Measurements from ENCODE around the gene PPP3CA.

PPP3CA gene

GRCh38 chr4:101284546-101284945, 62.8 kb downstream of the PPP3CA start:
- Histone ChIP-seq H3K9ac (no peak overlapping the region), H3K79me2 (no peaks in the 10 kb centered on the region), H3K27ac (no peak overlapping the region), H3K4me1 (peaks cover 8% of the 10 kb centered on the region), H2AFZ (no peak overlapping the region), H3K4me2 (ENCODE audit: low read length) (no peak overlapping the region), H3K27me3 (ENCODE audit: control insufficient read depth, insufficient read depth, low read length) (no peaks in the 10 kb centered on the region), H3K36me3 (ENCODE audit: control insufficient read depth, insufficient read depth, low read length) (no peaks in the 10 kb centered on the region), H3K9me3 (ENCODE audit: control insufficient read depth, low read length) (no peaks in the 10 kb centered on the region), H3K4me3 (ENCODE audit: low read depth, low read length) (no peak overlapping the region)
- TF ChIP-seq CTCF (IDR thresholded peaks at IDR 0.05): no peak

- Histone ChIP-seq H3K9ac (no peak overlapping the region), H3K4me1 (peaks cover 7% of the 10 kb centered on the region)
Measured at GRCh38 chr4:101283434-101283833, 63.9 kb downstream of the PPP3CA start.

GRCh38 chr4:101282076-101282844, 65.1 kb downstream of the PPP3CA start:
- Histone ChIP-seq H3K9ac (no peak overlapping the region), H2AFZ (no peak overlapping the region), H3K27me3 (ENCODE audit: control insufficient read depth, insufficient read depth, low read length) (no peaks in the 10 kb centered on the region), H3K4me2 (ENCODE audit: low read length) (no peak overlapping the region), H3K36me3 (ENCODE audit: control insufficient read depth, insufficient read depth, low read length) (no peaks in the 10 kb centered on the region), H3K4me1 (no peaks in the 10 kb centered on the region), H3K27ac (no peak overlapping the region), H3K79me2 (no peaks in the 10 kb centered on the region), H3K4me3 (ENCODE audit: low read depth, low read length) (no peak overlapping the region), H3K9me3 (ENCODE audit: control insufficient read depth, low read length) (no peaks in the 10 kb centered on the region)
- TF ChIP-seq CTCF (IDR thresholded peaks at IDR 0.05): no peak

More at GRCh38 chr4:101283434-101283833, 63.9 kb downstream of the PPP3CA start:
- Histone ChIP-seq H3K27me3 (ENCODE audit: control insufficient read depth, insufficient read depth, low read length) (no peaks in the 10 kb centered on the region), H3K36me3 (ENCODE audit: control insufficient read depth, insufficient read depth, low read length) (no peaks in the 10 kb centered on the region), H3K4me2 (ENCODE audit: low read length) (no peak overlapping the region), H3K79me2 (no peaks in the 10 kb centered on the region), H2AFZ (no peak overlapping the region), H3K9me3 (ENCODE audit: control insufficient read depth, low read length) (no peaks in the 10 kb centered on the region), H3K27ac (no peak overlapping the region), H3K4me3 (ENCODE audit: low read depth, low read length) (no peak overlapping the region)
- no peak for TF ChIP-seq CTCF (IDR thresholded peaks at IDR 0.05)

GRCh38 chr4:101280866-101281600, 66.3 kb downstream of the PPP3CA start:
- Histone ChIP-seq H3K9ac (no peak overlapping the region), H3K4me1 (no peaks in the 10 kb centered on the region), H3K4me3 (ENCODE audit: low read depth, low read length) (no peak overlapping the region), H3K79me2 (no peaks in the 10 kb centered on the region), H3K27me3 (ENCODE audit: control insufficient read depth, insufficient read depth, low read length) (no peaks in the 10 kb centered on the region), H3K27ac (no peak overlapping the region), H3K36me3 (ENCODE audit: control insufficient read depth, insufficient read depth, low read length) (no peaks in the 10 kb centered on the region), H3K9me3 (ENCODE audit: control insufficient read depth, low read length) (no peaks in the 10 kb centered on the region), H2AFZ (no peak overlapping the region), H3K4me2 (ENCODE audit: low read length) (no peak overlapping the region)
- no peak for TF ChIP-seq CTCF (IDR thresholded peaks at IDR 0.05)
